C4-2B (cell line): ENCODE results near the gene RAF1.

ENCODE experiments used
- CTCF ChIP-seq: fragments of 450-650 bp; conservative IDR thresholded peaks from 2 replicates; pipeline ENCODE4 v1.5.1; 2017; ENCODE audit warnings: mild to moderate bottlenecking
- ZFX ChIP-seq: fragments of 450-650 bp; IDR thresholded peaks from 2 replicates; pipeline ENCODE4 v1.6.1; 2017

DNA sequence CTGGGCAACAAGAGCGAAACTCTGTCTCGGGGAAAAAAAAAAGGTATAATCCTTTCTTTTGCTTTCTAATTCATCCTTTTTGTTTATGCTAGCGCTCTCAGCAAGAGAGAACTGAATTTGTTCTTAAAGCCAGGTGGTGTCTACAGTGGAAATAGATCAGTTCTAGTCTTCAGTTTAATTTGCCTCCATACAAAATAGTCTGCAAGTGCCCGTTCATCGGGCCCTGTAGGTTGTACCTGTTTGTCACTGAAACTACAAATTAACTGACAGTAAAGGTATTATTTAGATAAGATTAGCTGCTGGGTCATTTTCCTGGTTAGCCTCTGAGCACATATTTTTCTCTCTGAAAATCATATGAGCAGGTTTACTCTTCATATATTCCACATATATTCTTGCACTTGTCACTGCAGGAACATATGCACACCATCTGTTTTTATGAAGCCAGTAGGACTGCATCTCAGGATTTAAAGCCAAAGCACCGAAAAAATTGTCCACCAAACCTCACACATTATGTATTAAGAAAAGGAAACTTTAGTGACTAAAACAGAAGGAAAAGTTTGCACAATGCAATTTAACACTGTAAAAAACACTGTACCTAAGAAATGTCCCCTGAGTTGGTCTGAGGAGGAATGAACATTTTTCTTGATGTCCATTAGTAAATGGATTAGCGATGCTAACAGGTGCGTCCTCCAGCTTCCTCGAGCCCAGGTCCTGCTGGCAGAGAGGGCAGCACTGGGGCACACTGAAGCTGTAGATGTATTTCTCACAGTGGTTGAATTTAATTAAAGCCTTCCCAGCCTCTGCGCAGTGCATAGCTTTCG is 119.1 kb downstream of the RAF1 start:
- TF ChIP-seq CTCF (no peak), ZFX (no peak)
